DND-41 (cell line): ENCODE data around the gene GFOD1.

Source experiments
- ATAC-seq: fragments of 200-7000 bp; cut with Tn5 transposase; 3 replicates; pipeline ENCODE4 v1.9.1; 2021; ENCODE audit warnings: low read depth; ENCODE audit not compliant: insufficient read depth
- DNase-seq: peaks from one replicate; pipeline ENCODE4 v3.0.0-alpha.2; 2020
- H2AFZ ChIP-seq: 2 replicates; pipeline ENCODE4 v1.6.0; 2012; ENCODE audit warnings: low read depth, low read length
- H3K27ac ChIP-seq: 2 replicates; pipeline ENCODE4 v1.5.1; 2012; ENCODE audit warnings: low read length, inconsistent platforms
- H3K27me3 ChIP-seq: fragments of 200-600 bp; sonication (generic); 2 replicates; pipeline ENCODE4 v1.6.0; 2012; ENCODE audit warnings: low read length, mild to moderate bottlenecking, inconsistent platforms; ENCODE audit not compliant: insufficient read depth, poor library complexity
- H3K36me3 ChIP-seq: 2 replicates; pipeline ENCODE4 v1.5.1; 2012; ENCODE audit warnings: low read length, inconsistent platforms; ENCODE audit not compliant: insufficient read depth
- H3K4me1 ChIP-seq: 2 replicates; pipeline ENCODE4 v1.5.1; 2012; ENCODE audit warnings: mild to moderate bottlenecking, low read length; ENCODE audit not compliant: insufficient read depth
- H3K4me2 ChIP-seq: 2 replicates; pipeline ENCODE4 v1.6.0; 2012; ENCODE audit warnings: mild to moderate bottlenecking, moderate library complexity, low read length, inconsistent platforms; ENCODE audit not compliant: insufficient read depth
- H3K4me3 ChIP-seq, 2 experiments: fragments of 200-600 bp in 1 of 2; shearing (Covaris generic) in 1 of 2; 2 replicates each; pipeline ENCODE4 v1.5.1; 2012 to 2016; ENCODE audit warnings: inconsistent platforms in 2 of 2, low read length in 2 of 2, mild to moderate bottlenecking in 2 of 2, low read depth in 1 of 2, moderate library complexity in 1 of 2
- H3K79me2 ChIP-seq: 2 replicates; pipeline ENCODE4 v1.6.0; 2012; ENCODE audit warnings: low read length, inconsistent platforms; ENCODE audit not compliant: insufficient read depth
- H3K9ac ChIP-seq: 2 replicates; pipeline ENCODE4 v1.6.0; 2012; ENCODE audit warnings: low read depth, mild to moderate bottlenecking, inconsistent platforms, low read length, moderate library complexity
- H3K9me3 ChIP-seq: 2 replicates; pipeline ENCODE4 v1.5.1; 2012; ENCODE audit warnings: low read length, moderate library complexity, mild to moderate bottlenecking, inconsistent platforms; ENCODE audit not compliant: insufficient read depth, severe bottlenecking
- H4K20me1 ChIP-seq: 2 replicates; pipeline ENCODE4 v1.6.0; 2012; ENCODE audit warnings: low read length; ENCODE audit not compliant: insufficient read depth
- EZH2 ChIP-seq: IDR thresholded peaks from 3 replicates; pipeline ENCODE4 v1.6.1; 2012; ENCODE audit warnings: borderline replicate concordance, low read depth, mild to moderate bottlenecking, moderate library complexity, low read length, inconsistent platforms; ENCODE audit not compliant: severe bottlenecking
- TF ChIP-seq, protein P1 (sequence below): IDR thresholded peaks from 2 replicates; pipeline ENCODE4 v1.5.1; 2012; ENCODE audit warnings: borderline replicate concordance, low read length, moderate library complexity, mild to moderate bottlenecking; ENCODE audit not compliant: poor library complexity, severe bottlenecking; ENCODE audit errors: extremely low read depth

The GFOD1 gene

DNA sequence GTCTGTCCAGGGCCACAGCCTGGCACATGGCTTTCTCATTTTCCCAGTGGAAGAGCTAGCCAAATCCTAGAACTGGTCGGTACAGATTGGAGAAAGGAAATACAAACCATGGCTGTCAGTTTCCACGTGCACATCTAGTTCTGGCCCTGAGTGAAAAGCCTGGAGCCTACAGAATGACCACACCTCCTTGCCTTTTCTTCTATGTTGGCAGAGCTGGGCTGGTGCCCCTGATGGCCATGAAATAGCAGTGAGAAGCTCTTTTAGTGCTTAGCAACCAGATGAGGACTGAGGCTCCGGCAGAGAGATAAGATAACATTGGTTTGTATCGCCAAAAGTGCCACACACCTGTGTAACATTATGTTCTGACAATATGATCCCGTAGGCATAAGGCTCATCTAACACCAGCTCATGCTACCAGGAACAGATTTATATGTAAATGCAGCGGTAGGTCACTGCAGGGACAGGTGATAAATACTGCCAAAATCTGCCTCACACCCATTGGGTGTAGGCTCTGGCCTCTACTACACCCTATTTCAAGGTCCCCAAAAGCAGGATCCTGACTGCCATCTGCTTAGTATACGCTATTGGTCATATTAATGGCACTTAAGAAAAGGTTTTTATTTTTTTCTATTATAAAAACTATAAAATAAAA is 119.2 kb downstream of the GFOD1 start:
- Histone ChIP-seq H3K4me2 (no peak overlapping the region), H3K9me3 (no peaks in the 10 kb centered on the region), H3K27ac (no peak overlapping the region), H3K4me1 (no peaks in the 10 kb centered on the region), H3K79me2 (no peaks in the 10 kb centered on the region), H3K36me3 (0 out of 2 replicates have a peak, but pooled peaks cover 7% of the 10 kb centered on the region), H3K9ac (no peak overlapping the region), H3K4me3 (no peak overlapping the region), H4K20me1 (peaks cover 3% of the 10 kb centered on the region; the same call in 1 of the 2 replicates), H3K27me3 (no peaks in the 10 kb centered on the region), H2AFZ (no peak overlapping the region)
- TF ChIP-seq, protein P1, sequence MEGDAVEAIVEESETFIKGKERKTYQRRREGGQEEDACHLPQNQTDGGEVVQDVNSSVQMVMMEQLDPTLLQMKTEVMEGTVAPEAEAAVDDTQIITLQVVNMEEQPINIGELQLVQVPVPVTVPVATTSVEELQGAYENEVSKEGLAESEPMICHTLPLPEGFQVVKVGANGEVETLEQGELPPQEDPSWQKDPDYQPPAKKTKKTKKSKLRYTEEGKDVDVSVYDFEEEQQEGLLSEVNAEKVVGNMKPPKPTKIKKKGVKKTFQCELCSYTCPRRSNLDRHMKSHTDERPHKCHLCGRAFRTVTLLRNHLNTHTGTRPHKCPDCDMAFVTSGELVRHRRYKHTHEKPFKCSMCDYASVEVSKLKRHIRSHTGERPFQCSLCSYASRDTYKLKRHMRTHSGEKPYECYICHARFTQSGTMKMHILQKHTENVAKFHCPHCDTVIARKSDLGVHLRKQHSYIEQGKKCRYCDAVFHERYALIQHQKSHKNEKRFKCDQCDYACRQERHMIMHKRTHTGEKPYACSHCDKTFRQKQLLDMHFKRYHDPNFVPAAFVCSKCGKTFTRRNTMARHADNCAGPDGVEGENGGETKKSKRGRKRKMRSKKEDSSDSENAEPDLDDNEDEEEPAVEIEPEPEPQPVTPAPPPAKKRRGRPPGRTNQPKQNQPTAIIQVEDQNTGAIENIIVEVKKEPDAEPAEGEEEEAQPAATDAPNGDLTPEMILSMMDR, result no peak
- TF ChIP-seq EZH2, result no peak
- DNase-seq (no peak), ATAC-seq (no peak)

- DNase-seq (no peak), ATAC-seq (no peak)
- no peaks in the 10 kb centered on the region for H3K9me3 ChIP-seq
- no peak overlapping the region for H3K27ac ChIP-seq
- H3K4me2 ChIP-seq, result no peak overlapping the region
- H3K9ac ChIP-seq, result no peak overlapping the region
- H4K20me1 ChIP-seq, result peaks cover 3% of the 10 kb centered on the region; the same call in 1 of the 2 replicates
- H3K27me3 ChIP-seq, result no peaks in the 10 kb centered on the region
- H2AFZ ChIP-seq, result no peak overlapping the region
- no peaks in the 10 kb centered on the region for H3K4me1 ChIP-seq
- H3K36me3 ChIP-seq, result peaks cover 7% of the 10 kb centered on the region; the same call in 1 of the 2 replicates
- no peaks in the 10 kb centered on the region for H3K79me2 ChIP-seq
- TF ChIP-seq, protein P1, result no peak
- no peak for TF ChIP-seq EZH2
- H3K4me3 ChIP-seq, result no peak overlapping the region
Measured at GRCh38 chr6:13367396-13367795, 120.0 kb downstream of the GFOD1 start.

GRCh38 chr6:13365320-13365719 is 122.1 kb downstream of the GFOD1 start:
- no peak for TF ChIP-seq EZH2
- TF ChIP-seq, protein P1, result no peak
- no peak overlapping the region for H3K27ac ChIP-seq
- no peak overlapping the region for H3K4me3 ChIP-seq
- H3K27me3 ChIP-seq, result no peaks in the 10 kb centered on the region
- no peak overlapping the region for H3K4me2 ChIP-seq
- ATAC-seq (no peak), DNase-seq (no peak)
- H4K20me1 ChIP-seq, result peaks cover 3% of the 10 kb centered on the region; the same call in 1 of the 2 replicates
- H2AFZ ChIP-seq, result no peak overlapping the region
- H3K9ac ChIP-seq, result no peak overlapping the region
- H3K4me1 ChIP-seq, result no peaks in the 10 kb centered on the region
- H3K79me2 ChIP-seq, result no peaks in the 10 kb centered on the region
- peaks cover 7% of the 10 kb centered on the region; the same call in 1 of the 2 replicates for H3K36me3 ChIP-seq
- H3K9me3 ChIP-seq, result no peaks in the 10 kb centered on the region
